HG03575 (cell line): Measurements from ENCODE around the gene TMEM51.
"Not testable (repeated sequence)": the region's sequence is repeated elsewhere in the genome, so short reads cannot be mapped to it uniquely, and the experiment has no call there.

Experiments used
- ATAC-seq: cut with Tn5 transposase; IDR thresholded peaks from one replicate; pipeline ENCODE4 v1.9.1; 2021; ENCODE audit not compliant: unreplicated experiment, insufficient number of reproducible peaks, low FRiP score; ENCODE audit errors: extremely low read depth

Gene TMEM51

GRCh38 chr1:15172405-15173259 lies 19.1 kb downstream of the TMEM51 start:
- ATAC-seq = no peak

DNA sequence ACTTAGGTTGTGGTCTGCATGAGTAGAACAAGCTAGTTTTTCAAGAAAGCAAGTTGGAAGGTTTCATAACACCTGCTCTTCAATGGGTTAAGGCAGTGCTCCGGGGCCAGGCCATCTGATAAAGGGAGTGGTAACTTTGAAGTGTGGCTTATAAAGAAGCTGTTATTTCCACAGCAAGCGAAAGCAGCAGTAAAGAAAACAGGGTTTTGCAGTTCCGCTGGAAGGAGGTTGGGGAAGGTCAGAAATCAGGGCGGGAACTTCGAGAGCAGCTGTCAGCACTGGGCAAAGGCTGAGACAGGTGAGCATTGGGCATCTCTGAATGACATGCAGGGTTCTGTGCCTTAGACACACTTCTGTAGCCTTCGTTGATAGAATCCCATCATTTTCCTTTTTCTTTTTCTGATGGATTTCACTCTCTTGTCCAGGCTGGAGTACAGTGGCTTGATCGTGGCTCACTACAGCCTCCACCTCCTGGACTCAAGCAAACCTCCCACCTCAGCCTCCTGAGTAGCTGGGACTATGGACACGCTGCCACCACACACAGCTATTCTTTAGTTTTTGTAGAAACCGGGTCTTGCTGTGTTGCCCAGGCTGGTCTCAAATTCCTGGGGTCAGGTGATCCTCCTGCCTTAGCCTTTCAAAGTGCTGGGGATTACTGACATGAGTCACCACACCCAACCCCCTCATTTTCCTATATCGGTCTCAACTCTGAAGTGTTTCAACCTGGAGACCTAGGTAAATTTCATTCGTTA lies 20.5 kb downstream of the TMEM51 start:
- no peak for ATAC-seq

- ATAC-seq = no peak
Observed at GRCh38 chr1:15174615-15174983, 21.1 kb downstream of the TMEM51 start.

- ATAC-seq = not testable (repeated sequence)
Observed at GRCh38 chr1:15175324-15176094, 22.0 kb downstream of the TMEM51 start.

GRCh38 chr1:15176120-15176519 lies 22.6 kb downstream of the TMEM51 start:
- no peak for ATAC-seq

DNA sequence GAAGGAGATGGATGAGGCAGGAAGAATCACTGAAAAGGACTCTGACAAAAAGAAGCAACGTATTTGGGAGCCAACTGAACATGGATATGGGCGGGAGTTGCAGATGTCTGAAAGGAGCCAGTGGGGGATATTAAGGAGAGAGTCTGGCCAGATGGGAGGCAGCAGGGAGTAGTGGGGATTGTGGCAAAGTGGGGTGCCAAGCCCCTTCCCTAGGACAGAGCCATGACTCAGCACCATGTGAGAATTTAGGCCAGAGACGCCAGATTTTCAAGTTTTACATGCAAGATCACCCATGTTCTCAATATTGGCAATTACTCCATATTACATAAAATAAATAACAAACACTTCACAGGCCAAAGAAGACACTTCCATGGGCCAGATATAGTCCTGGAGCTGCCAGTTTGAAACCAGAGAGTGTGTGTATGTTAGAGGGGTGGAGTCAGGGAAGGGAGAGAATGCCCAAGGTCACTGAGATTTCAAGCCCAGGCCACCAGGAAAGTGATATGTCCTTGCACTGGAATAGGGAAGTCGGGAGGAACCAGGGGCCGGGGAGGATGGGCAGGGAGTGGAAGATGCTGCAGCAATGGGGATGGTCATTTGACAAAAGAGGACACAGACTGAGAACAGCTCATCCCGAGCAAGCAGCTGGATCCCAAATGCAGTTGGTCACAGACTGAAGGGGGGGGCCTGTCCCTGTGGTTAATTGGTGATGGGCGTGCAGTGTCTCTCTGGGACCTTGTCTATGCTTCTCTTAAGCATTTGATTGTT lies 23.5 kb downstream of the TMEM51 start:
- no peak for ATAC-seq

DNA sequence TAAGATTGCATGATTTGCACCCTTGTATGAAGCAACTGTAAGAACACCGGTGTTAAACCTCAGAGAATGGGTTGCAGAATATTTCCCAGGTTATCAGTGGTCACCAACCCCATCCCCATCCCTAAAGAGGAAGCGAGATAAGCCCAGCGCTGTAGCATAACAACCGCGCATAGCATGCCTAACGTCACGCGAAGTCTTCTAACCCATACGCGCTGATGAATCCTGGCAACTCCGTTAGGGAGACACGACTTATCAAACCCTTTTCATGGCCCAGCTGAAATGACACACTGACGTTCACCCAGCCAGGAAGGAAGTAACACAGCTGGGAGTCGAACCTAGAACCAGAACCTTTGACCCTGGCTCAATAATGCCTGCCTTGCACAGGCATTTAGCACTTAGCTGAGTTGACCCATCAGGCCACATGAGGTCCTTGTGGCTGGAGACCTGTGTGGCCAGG lies 24.2 kb downstream of the TMEM51 start:
- ATAC-seq = no peak

GRCh38 chr1:15178571-15179484 lies 25.3 kb downstream of the TMEM51 start:
- ATAC-seq = no peak

DNA sequence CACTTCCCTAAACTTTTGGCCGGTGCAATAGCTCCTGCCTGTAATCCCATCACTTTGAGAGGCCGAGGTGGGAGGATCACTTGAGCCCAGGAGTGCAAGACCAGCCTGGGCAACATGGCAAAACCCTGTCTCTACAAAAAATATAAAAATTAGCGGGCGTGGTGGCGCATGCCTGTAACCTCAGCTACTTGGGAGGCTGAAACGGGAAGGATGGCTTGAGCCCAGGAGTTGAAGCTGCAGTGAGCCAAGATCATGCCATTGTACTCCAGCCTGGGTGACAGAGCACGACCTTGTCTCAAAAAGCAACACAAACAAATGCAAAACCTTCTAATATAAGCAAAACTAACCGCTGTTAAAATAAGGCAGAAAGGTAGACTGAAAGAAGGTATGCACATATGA lies 25.9 kb downstream of the TMEM51 start:
- ATAC-seq = no peak

DNA sequence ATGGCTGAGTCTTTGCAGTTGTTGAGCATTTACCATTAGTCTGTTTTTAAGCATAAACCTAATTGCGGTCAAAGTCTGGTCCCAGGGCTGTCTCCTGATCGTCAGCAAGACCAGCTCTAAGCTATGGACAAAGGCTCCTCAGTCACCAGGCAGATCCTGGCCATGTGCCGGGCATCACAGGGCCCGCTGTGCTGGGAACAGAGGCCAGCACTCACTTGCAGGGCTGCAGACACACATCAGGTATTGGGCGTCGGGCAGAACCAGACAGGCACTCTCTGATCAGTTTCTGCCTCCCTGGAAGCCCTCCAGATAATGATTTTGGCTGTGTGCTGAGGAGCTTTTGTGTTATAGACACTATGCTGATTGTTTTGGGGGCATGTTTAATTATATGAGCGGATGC lies 26.6 kb downstream of the TMEM51 start:
- no peak for ATAC-seq

DNA sequence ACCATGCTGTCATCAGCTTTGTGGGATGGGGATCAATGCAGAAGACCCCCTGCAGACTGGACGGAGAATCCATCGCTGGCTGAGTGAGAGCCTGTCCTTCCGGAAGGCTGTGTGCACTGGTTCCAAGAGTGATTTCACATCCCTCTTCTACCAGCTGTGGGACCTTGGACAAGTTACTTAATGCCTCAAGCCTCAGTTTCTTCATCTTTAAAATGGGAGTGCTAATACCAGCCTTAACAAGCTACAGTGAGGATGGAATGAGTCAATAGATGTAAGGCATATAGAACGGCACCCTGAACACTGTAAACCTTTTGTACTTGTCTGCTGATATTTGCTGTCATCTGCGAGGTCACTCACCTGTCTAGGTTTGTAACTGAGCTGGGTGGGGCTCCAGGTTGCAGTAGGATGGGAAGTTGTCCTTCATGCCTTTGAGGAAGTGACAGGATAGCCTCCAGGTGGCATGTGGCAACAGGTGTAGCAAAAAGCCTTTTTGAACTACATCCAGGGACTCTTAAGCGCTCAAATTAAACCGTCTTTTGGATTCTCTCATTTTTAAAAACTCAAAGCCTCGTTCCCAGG lies 27.5 kb downstream of the TMEM51 start:
- ATAC-seq = no peak

GRCh38 chr1:15181564-15181963 lies 28.0 kb downstream of the TMEM51 start:
- no peak for ATAC-seq

DNA sequence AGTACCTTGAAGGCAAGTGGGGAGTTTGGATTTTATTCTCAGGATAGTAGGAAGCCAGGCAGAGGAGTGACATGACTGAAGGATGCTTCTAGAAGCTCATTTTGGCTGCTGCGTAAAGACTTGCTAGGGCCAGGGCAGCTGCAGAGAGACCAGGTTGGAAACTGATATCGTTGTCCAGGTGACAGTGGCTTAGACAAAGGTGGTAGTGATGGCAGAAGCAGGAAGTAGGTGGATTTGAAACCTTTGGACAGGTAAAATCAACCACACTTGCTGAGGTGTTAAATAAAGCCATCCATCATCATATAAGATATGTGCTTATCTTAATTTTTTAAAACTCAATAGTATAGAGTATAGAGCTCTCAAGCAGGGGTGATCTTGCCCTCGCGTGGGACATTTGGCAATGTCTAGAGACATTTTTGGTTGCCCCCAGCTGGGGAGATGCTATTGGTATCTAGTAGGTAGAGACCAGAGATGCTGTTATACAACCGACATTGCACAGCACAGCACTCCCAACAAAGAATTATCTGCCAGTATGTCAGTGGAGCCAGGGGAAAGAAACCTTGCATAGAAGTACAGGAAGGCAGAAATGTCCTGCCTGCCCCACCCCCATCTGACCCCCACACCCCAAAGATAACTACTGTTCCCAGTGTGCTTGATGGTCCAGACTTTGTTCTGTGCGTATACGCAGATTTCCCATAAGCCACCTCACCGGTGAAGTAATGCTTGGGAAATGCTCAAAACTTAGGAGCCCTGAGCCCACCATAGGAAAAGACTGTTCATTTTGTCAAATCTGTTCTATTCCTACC lies 31.1 kb downstream of the TMEM51 start:
- no peak for ATAC-seq

DNA sequence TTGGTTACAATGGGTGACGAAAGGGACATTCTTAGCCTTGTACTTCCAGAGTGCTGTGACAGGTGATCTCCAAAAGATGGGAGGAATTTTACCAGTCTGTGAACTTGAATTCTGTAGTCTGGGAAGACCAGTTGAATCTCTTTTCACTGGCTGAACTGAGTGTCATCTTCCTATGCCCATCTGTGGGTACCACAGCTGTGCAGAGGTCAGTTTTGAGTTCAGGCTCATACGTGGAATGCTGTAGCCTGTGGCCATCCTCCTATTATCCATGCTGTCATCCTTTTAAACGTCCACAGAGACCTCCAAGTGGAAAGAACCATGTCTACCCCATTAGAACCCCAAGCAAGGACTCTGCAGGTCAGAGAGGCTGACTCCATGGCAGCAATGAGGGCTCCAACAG lies 32.1 kb downstream of the TMEM51 start:
- no peak for ATAC-seq

- ATAC-seq = no peak
Observed at GRCh38 chr1:15186073-15186845, 32.7 kb downstream of the TMEM51 start.

GRCh38 chr1:15186846-15187151 lies 33.3 kb downstream of the TMEM51 start:
- no peak for ATAC-seq
